ENCODE data around the gene PSMB3.
"Not testable (repeated sequence)": the region's sequence is repeated elsewhere in the genome, so short reads cannot be mapped to it uniquely, and the experiment has no call there.

The PSMB3 gene

DNA sequence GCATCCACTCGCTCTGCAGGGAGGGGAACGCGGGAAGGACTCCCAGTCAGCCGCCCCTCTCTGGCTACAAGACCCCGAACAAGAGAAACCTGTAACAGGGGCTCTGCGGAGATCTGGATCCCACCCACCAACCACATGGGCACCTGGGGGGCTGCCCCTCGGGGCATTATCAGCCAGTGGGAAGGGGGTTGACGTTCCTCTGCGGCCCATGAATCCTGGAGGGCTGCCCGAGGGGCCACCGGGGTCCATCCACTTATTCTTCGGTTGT lies 2.6 kb upstream of the PSMB3 start:
- no peak for DNase-seq

DNA sequence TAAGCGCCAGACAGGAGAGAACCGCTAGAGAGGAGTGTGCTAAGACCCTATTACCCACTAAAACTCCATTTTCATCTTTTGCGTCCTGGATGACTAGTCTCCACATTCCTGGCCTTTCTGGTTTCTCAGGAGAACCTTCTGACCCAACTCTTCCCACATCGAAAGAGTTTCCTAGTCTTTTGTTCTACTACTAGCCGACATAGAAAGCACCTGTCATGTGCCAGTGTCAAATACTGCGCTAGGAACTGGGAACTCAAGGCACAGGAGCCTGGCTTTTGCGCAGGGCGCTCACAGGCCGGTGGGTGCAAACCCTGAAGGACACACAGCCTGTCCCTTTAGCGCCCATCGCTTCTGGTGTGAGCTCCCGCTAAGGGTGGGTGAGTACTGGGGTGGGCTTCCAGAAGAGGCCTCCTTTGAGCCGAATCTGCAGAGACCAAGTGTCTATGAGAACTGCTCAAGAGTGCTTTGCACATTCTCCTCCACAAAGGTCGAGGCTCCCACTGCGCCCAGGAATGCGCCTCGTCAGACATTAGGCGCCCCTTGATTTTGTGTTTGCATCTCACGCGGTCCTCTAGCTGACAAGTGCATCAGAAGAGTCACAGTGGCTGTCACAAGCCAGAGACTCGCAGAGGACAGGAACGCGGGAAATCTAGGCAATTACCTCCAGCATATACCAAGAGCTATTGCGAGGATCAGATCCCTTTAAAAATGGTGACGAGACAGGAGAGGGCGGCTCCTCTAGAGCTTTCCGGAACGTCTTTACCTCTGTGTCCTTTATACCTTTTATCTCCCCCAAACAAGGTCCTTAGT lies 2.0 kb upstream of the PSMB3 start:
- no peak for DNase-seq

DNA sequence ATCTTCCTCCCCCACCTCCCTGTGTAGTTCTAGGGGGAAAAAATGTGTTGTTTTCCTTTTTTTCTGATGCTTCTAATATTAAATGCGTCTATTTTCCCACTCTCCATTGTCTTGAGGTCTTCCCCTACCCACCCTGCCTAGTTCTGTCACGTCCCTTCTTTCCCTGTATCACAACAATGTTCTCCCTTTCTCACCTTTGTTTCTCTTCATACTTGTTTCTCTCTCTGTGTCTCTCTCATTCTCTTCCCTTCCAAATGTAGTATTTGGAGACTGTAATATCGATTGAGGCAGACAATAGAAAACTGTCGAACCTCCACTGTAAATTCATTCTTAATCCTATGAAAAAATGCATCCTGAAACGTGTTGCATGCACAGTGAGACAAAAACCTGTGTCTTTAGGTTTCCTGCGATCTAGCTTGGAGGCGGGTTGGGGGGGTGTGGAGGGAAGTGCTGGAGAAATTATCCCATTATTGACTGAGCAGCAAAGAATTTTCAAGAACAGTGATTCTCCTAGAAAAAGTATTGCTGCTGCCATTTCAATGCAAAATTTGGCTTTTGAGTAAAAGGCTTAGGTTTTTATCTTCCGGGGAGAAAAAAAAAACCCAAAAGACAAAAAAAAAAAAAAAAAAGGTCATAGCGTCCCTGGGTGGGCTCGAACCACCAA lies 1.3 kb upstream of the PSMB3 start:
- DNase-seq: no peak

DNA sequence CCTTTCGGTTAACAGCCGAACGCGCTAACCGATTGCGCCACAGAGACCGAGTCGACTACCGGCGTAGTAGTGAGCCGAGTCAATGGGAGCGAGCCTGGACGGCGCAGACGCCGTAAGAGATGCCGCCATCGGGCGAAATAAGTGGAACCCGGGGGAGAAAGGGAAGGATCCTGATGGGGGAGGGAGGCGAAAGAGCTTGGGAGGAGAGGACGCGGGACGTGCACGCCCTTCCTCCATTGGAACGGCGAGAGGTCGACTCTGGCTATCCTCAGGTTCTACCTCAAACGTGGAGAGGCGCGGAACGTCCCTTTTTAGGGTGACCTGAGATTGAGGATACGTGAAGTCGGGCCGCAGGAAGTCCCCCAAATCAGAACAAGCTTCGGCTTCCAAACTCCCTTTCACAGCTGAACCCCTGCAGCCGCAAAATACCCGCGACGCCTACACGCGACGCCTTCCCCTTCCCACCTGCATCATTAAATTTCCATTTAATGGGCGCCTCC lies 683 bp upstream of the PSMB3 start:
- DNase-seq: peak; percentile 84 to 86

DNA sequence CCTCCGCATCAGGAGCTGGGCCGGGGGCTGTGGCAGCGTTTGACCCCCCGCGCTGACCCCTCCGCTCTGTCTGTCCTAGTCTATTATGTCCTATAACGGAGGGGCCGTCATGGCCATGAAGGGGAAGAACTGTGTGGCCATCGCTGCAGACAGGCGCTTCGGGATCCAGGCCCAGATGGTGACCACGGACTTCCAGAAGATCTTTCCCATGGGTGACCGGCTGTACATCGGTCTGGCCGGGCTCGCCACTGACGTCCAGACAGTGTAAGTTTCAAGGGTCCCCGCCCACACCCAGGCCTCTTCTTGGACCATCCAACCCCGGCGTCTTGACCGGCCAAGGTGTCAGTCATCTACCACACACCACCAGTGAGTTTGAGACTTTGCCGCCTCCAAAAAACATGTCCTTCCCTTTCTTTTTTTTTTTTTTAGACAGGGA lies 548 bp downstream of the PSMB3 start:
- no peak for DNase-seq

DNA sequence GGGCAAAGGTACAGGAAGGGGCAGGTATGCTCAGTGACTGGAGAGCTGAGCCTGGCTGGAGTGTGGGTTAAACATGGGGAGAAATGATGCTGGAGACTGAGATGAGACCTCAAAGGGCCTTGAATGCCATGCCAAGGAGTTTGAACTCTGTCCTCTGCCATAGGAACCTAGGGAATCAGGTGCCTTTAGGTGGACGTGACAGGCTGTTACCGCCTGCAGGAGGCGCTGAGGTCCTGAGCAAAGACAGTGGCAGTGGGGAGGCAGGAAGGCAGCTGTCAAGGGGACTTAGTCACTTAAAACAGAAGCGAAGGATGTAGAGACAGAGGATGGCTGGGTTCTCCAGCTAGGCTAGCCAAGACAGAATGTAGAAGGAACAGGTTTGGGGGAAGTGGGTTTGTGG lies 9.1 kb downstream of the PSMB3 start:
- DNase-seq: peak; percentile 31 to 33

DNA sequence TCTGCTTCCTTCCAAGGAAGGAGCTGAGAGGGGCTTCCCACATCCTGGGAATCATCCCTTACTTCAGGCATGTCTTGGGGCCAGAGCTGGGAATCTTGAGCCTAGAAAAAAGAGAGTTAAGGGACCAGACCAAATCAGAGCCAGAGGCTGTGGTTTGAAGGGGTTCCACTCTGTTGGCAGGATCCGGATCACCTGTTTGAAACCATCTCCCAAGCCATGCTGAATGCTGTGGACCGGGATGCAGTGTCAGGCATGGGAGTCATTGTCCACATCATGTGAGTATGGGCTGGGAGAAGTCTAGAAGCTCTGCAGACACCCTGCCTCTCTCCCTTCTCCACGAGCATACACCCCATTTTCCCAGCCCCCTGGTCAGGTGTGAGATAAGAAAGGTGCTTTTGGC lies 9.7 kb downstream of the PSMB3 start:
- DNase-seq: no peak

DNA sequence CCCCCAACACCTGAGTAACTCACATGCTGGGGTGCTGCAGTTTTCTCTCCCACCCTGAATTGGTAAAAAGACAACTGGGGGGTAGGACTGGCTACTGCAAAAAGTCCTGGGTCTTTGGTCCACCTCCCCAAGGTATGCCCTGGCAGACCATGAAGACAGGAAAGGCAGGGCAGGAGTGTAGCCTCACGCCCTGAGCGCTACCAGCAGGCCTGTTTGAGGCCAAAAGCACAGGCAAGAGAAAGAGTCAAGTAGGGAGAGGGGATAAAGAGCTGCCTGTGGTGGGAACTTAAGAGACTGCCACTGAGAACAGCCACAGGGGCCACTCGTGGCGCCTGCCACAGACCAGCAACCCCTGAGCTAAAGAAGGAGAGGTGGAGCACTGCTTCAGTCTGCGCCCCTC lies 13.8 kb downstream of the PSMB3 start:
- no peak for DNase-seq

DNA sequence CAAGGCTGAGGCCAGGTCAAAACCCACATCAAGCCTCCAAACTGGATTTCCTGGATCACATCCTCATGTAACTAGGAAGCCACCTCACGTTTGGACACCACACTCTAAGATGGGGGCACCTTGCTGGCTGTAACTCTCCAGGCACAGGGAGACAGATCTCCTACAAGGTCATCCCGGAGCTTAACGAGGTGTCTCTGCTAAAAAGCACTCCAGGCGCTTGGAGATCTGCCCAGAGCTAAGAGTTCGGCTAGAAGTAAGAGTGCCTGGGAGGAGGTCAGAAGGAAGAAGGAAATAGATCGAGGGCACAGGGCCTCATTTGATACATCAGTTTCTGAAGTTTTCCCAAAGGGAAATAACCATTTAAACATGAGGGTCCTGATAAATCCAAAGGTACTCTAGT lies 15.9 kb downstream of the PSMB3 start:
- no peak for DNase-seq

DNA sequence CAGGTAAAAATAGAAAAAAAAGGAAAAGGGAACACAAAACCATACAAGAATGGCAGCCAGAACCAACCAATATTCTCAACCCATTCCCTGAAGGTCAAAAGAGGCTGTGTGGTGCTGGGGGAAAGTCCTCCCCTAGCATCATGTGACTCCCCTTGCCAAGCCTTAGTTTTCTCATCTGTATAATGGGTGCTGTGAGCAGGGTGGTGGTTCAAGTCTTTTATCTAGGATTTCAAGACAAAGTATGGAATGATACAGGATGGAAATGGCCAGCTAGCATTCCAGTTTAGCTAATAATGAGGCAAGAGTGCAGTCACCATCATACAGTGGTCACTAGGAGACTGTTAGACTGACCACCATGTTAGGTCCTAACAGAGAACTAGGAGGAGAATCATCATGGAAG lies 20.7 kb downstream of the PSMB3 start:
- DNase-seq: no peak

DNA sequence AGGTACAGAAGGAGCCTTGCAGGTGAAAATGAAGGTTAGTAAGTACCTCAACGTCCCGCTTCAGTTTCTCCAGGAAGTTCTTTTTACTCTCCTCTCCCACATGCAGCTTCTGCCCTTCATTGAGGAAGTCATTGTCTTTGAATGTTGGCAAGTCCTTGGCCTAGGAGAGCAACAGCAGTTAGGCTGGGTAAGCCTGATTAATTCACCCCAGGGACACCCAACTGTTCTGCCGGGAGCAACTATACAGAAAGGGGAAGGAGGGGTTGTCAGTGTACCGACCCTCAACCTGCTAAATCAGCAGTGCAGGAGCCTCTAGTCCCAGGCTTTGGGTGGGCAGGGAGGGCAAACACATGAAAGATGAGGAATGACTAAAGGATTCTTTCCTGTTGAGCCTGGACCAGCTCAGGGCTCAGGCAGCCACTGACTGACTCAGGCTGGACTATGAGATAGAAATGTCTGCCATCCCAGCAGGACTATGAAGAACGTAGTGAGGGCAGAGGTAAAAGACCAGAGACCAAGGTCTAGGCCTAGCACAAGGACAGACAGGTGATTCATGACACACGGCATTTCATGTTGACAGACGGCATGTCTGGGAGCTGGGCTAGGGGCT lies 25.2 kb downstream of the PSMB3 start:
- DNase-seq: no peak

DNA sequence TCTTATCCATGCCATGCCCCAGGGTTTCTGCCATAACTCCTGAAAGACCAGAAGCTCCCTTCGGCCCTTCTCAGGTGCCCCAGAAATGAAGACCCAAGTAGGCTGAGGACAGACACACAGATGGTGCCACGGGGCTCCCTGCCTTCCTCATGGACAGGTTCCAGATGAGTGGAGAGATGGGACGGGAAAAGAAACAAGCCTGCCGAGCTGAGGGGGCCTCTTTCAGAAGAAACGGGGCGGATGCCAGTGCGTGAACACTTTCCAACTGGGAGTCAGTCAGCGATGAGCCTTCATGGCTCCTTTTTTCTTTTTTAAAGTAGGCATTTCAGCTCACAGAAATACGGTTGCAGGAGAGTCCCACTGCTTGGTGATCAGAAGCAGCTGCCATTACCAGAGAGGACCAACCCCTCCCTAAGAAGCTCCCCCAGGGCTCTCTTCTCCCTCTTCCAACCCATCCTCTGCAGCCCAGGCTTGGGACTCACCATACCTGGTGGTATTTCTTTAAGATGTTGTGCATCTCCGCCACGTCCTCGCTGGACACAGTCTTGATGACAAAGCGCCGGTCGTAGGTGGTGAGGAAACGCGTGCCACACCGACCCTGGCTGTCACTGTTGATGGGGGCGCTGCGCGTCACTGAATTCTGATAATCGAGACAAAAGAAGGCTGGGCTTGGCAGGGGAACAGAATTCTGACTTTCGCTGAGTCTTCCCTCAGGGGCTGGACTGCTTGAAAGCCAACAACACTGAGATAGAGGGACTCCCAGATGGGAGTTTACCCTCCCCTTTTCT lies 27.6 kb downstream of the PSMB3 start:
- DNase-seq: no peak

DNA sequence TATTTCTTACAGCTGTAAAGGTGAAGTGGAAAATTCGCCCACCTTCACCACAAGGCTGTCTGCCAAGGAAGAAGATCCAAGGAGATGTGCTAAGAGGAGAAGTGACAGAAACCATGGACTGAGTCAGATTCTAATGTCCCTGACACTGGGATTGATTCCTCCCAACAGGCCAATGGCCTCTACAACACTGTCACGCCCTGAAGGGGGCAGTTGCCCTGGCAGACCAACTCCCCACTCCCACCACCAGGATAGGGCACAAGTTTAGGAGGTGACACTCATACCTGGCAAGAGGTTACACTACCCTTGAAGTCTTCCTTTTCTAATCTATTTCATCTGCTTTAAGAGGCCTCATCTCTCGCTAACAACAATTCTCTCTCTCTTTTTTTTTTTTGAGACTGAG lies 30.7 kb downstream of the PSMB3 start:
- no peak for DNase-seq

DNA sequence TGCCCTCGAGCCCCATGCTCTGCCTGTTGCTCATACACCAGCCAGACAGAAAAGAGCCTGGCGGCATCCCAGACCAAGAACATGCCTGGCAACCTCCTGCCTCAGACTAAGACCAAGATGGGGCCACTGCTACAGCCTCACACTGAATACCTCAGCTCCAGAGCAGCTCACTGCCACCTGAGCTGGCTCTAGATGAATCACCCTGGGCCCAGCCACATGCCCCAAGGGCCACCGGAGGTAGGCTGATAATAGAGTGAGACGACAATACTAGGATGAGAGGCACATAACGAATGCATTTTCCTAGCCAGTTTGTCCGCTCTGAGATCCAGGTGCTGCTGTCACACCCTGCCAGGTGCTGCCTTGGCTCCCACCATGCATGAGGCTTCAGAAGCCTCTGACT lies 33.8 kb downstream of the PSMB3 start:
- no peak for DNase-seq

DNA sequence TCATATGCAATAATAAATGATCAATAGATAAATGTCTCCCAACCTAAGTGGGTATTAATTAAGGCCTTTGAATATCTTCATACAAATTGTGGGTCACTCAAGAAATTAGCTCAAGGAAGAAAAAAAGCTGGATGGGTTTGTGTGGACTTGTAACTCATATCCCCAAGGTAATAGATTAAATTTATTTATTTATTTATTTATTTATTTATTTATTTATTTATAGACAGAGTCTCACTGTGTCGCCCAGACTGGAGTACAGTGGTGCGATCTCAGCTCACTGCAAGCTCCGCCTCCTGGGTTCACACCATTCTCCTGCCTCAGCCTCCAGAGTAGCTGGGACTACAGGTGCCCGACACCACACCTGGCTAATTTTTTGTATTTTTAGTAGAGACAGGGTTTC lies 35.5 kb downstream of the PSMB3 start:
- not testable (repeated sequence) for DNase-seq

DNA sequence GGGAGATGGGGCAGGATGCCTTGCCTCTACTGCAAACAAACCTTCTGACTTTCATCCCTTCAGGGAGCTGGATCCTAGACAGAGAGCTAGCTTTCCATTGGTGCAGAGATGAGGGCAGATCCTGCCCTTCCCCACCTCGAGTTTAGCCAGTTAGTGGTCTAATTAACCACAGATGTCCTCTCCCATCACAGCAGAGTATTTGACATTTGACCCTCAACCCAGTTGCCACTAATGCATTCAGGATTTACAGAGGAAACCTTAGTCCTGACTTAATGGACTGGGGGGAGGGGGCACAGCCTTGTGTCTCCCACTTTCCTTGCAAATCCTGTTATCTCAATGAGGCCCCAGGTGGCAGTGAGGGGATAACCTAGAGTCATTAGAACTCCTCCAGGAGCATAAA lies 36.6 kb downstream of the PSMB3 start:
- no peak for DNase-seq

DNA sequence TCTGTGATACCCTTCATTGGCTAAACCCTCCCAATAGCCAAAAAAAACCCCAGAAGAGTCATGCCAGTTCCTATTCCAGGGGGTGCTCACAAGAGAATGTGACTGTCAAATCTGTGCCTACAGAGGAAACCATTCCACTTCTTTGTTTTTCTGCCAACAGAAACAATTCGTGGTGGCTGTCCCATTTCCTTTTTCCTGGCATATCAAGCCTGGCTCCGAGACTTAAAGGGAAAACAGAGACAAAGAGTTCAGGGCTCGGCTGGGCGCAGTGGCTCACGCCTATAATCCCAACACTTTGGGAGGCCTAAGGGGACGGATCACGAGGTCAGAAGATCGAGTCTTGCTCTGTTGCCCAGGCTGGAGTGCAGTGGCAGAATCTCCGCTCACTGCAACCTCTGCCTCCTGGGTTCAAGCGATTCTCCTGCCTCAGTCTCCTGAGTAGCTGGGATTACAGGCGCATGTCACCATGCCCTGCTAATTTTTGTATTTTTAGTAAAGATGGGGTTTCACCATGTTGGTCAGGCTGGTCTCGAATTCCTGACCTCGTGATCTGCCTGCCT lies 37.7 kb downstream of the PSMB3 start:
- not testable (repeated sequence) for DNase-seq

DNA sequence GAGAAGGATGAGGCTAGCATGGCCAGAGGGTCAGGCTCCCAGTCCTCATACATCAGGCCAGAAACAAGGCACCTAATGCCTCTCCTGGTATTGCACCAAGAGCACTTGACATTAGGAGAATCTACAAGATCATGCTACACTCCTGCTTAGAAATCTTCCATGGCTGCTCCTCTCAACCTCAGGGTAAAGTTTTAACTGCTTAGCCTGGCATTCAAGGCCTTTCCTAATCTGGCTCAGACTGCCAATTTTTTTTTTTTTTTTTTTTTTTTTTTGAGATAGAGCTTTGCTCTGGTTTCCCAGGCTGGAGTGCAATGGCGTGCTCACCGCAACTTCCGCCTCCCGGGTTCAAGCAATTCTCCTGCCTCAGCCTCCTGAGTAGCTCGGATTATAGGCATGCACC lies 38.6 kb downstream of the PSMB3 start:
- no peak for DNase-seq

DNA sequence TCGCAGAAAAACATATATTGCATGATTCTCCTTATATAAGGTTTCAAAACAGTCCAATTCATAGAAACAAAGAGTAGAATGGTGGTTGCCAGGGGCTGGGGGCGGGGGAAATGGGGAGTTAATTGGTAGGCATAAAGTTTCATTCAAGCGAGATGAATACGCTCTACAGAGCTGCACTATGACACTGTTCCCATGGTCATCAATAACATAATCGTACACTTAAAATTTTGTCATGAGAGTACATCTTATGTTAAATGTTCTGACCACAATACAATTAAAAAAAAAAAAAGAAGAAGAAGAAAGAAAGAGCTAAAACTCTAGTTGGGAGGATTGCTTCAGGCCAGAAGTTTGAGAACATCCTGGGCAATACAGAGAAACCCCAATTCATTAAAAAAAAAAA lies 41.7 kb downstream of the PSMB3 start:
- DNase-seq: no peak

DNA sequence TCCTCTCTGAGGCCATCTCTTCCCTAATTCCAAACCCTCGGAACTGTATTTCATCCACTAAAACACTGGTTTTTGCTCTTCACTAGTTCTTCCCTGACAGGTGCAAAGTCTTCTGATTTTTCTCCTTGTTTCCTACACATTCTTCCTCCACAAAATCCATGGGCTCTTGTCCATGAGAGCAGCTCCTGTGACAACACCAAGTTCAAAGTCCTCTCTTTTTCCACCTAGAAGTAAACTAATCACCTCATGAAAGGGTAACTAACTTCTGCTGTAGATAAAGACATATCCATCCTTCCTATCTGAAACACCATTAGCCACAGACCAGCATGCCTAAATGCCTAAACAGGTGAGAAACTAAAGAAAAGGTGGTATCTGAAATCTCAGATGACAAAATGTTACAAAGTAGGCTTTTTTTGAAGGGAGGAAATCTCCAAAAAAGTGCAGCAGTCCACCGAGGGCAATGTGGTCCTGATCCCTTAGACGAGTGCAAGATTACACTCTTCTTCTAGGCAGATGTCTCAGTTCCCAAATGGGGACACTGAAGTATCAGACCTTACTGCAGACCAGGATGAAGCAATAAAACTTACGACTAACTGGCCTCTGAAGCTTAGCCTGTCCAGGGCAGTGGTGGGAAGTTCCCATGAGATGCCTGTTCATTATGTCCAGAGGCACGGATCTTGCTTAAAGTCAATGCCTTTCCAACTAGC lies 44.1 kb downstream of the PSMB3 start:
- DNase-seq: no peak

DNA sequence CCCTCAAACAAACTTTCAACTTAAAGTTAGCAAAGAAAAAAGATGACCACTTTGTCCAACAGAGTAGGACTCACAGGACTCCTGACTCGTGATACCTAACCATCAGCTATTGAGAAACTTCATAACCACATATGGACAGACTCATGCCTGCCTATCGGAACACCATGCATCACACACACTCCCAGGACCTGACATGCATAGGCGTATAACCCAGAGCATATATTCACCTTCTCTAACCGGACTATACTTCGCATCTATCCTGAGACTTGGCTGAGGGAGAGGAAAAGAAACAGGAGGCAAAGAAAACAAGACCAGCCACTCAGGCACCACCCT lies 44.6 kb downstream of the PSMB3 start:
- no peak for DNase-seq

DNA sequence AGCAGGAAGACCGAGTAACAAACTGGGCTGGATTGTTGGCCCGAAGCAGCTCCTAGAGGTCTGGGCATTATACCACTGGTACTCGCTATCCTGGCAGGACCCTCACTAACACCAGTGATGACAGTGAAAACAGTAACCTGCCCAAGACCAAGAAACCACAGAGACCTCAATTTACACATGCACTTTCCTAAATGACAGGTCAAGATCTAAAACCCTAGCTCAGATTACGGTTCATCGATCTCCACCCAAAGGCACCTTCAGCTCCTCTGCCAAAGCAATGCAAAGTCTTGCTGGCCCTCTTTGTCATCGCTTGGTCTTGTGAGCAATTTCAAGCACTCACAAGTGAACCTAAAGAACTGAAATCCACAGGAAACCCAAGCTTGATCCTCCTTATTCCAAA lies 45.3 kb downstream of the PSMB3 start:
- DNase-seq: no peak

Measured in CD4-positive, alpha-beta T cell treated with Interleukin-4 for 1 hour (primary cell).